A549 (cell line): ENCODE results near the gene CPAMD8. TPM values are rescaled to one million over a fixed set of nuclear protein-coding genes. Genes with fewer than 3 reads are reported as not detected.

Experiments
- ATAC-seq, 2 experiments: fragments of 200-7000 bp in 1 of 2; fragments of >200 bp in 1 of 2; cut with Nextera tagmentation in 1 of 2; cut with Tn5 transposase in 1 of 2; 3 replicates each; pipeline versions ENCODE4 v1.8.0 to v1.9.1; 2018 to 2020; ENCODE audit warnings: mild to moderate bottlenecking in 1 of 2, moderate library complexity in 1 of 2
- CTCF ChIA-PET: fragments of 300-600 bp; sonication (Branson Sonifier 250); formaldehyde crosslinking; extraction: SDS; loops from one replicate; lab custom pipeline; 2021; ENCODE audit warnings: antibody characterized with exemption, inconsistent platforms; lab: Yijun Ruan, JAX
- POLR2A ChIA-PET: fragments of 350-600 bp; formaldehyde crosslinking; extraction: SDS; loops from one replicate; lab custom pipeline; 2021; ENCODE audit warnings: antibody characterized with exemption, inconsistent platforms; lab: Yijun Ruan, JAX
- DNase-seq, 2 experiments: peaks; one replicate each; pipeline versions ENCODE4 v3.0.0 to v3.0.0-alpha.2; 2011 to 2016; ENCODE audit warnings: low read depth in 1 of 2, low spot score in 1 of 2
- FAIRE-seq: peaks from 2 replicates; lab custom pipeline; 2011; peaks lifted over from hg19 to GRCh38; lab: Jason Lieb, UNC
- H3K27ac ChIP-seq, 2 experiments: fragments of >200 bp; sonication (Bioruptor Twin); formaldehyde crosslinking; 3 replicates each; pipeline ENCODE4 v1.5.1; 2016 to 2017
- H3K4me1 ChIP-seq: fragments of >200 bp; sonication (Bioruptor Twin); formaldehyde crosslinking; 3 replicates; pipeline ENCODE4 v1.6.1; 2016
- H3K4me2 ChIP-seq: fragments of >200 bp; sonication (Bioruptor Twin); formaldehyde crosslinking; 3 replicates; pipeline ENCODE4 v1.6.1; 2016
- H3K4me3 ChIP-seq: fragments of >200 bp; sonication (Bioruptor Twin); formaldehyde crosslinking; 3 replicates; pipeline ENCODE4 v1.5.1; 2016
- H3K9me3 ChIP-seq: fragments of >200 bp; sonication (Bioruptor Twin); formaldehyde crosslinking; 3 replicates; pipeline ENCODE4 v1.6.1; 2016
- BCL3 ChIP-seq: fragments of >200 bp; sonication (Bioruptor Twin); formaldehyde crosslinking; IDR thresholded peaks from 3 replicates; pipeline ENCODE4 v1.6.1; 2016
- CEBPB ChIP-seq, 2 experiments: fragments of >200 bp in 1 of 2; sonication (Bioruptor Twin) in 1 of 2; formaldehyde crosslinking in 1 of 2; IDR thresholded peaks; 2 replicates each; pipeline ENCODE4 v1.6.1; 2012 to 2016
- E2F6 ChIP-seq: IDR thresholded peaks from 2 replicates; pipeline ENCODE4 v1.6.1; 2012; ENCODE audit warnings: low read depth, borderline replicate concordance
- EHF ChIP-seq: fragments of 250-450 bp; sonication (Bioruptor Pico); IDR thresholded peaks from 2 replicates; pipeline ENCODE4 v1.5.0; 2020; ENCODE audit warnings: mild to moderate bottlenecking
- ELK1 ChIP-seq: fragments of 150-350 bp; IDR thresholded peaks from 2 replicates; pipeline ENCODE4 v1.6.1; 2014; ENCODE audit warnings: low read depth, mild to moderate bottlenecking, low read length
- FOSL2 ChIP-seq, 2 experiments: fragments of 450-650 bp in 1 of 2; fragments of >200 bp in 1 of 2; sonication (Bioruptor Twin) in 1 of 2; formaldehyde crosslinking; IDR thresholded peaks; 2 replicates each; pipeline versions ENCODE4 v1.5.0 to v1.6.1; 2016 to 2020; ENCODE audit warnings: mild to moderate bottlenecking in 1 of 2, moderate library complexity in 1 of 2
- GATA3 ChIP-seq: IDR thresholded peaks from 2 replicates; pipeline ENCODE4 v1.6.1; 2012; ENCODE audit warnings: borderline replicate concordance
- HDAC2 ChIP-seq: fragments of 200-600 bp; sonication (generic); IDR thresholded peaks from 2 replicates; pipeline ENCODE4 v1.6.1; 2016
- HOXA7 ChIP-seq: fragments of 250-450 bp; sonication (Bioruptor Pico); IDR thresholded peaks from 2 replicates; pipeline ENCODE4 v1.5.0; 2020; ENCODE audit warnings: mild to moderate bottlenecking, moderate library complexity
- MAFK ChIP-seq: fragments of 450-650 bp; IDR thresholded peaks from 2 replicates; pipeline ENCODE4 v1.6.1; 2014; ENCODE audit not compliant: partially characterized antibody
- MAX ChIP-seq: IDR thresholded peaks from 2 replicates; pipeline ENCODE4 v1.6.1; 2012
- MAZ ChIP-seq: fragments of 150-350 bp; IDR thresholded peaks from 2 replicates; pipeline ENCODE4 v1.6.1; 2014; ENCODE audit warnings: antibody characterized with exemption, low read depth, low read length, borderline replicate concordance
- NPAS2 ChIP-seq: fragments of 250-450 bp; sonication (Bioruptor Pico); IDR thresholded peaks from 2 replicates; pipeline ENCODE4 v1.8.0; 2022; ENCODE audit warnings: mild to moderate bottlenecking, moderate library complexity, borderline replicate concordance
- NR3C1 ChIP-seq: fragments of >200 bp; sonication (Bioruptor Twin); formaldehyde crosslinking; IDR thresholded peaks from 3 replicates; pipeline ENCODE4 v1.6.1; 2017
- PHF8 ChIP-seq: fragments of 200-600 bp; sonication (generic); IDR thresholded peaks from 2 replicates; pipeline ENCODE4 v1.6.1; 2016; ENCODE audit warnings: low read depth, mild to moderate bottlenecking, antibody characterized with exemption, moderate library complexity, borderline replicate concordance
- POLR2A ChIP-seq: IDR thresholded peaks from 2 replicates; pipeline ENCODE4 v1.6.1; 2012; ENCODE audit warnings: mild to moderate bottlenecking, low read length
- POLR2AphosphoS2 ChIP-seq: conservative IDR thresholded peaks from 2 replicates; pipeline ENCODE4 v1.6.1; 2012; ENCODE audit warnings: low read length, improper control_type of control experiment, inconsistent platforms
- RCOR1 ChIP-seq: fragments of 150-350 bp; IDR thresholded peaks from 2 replicates; pipeline ENCODE4 v1.6.1; 2014; ENCODE audit warnings: antibody characterized with exemption, low read length, low read depth
- SMC3 ChIP-seq: fragments of >200 bp; sonication (Bioruptor Twin); formaldehyde crosslinking; IDR thresholded peaks from 3 replicates; pipeline ENCODE4 v1.6.1; 2018; ENCODE audit warnings: inconsistent platforms
- TFCP2L1 ChIP-seq: fragments of 250-450 bp; sonication (Bioruptor Pico); IDR thresholded peaks from 2 replicates; pipeline ENCODE4 v1.5.0; 2021; ENCODE audit warnings: mild to moderate bottlenecking
- USF2 ChIP-seq: fragments of 450-650 bp; IDR thresholded peaks from 2 replicates; pipeline ENCODE4 v1.6.1; 2014; ENCODE audit warnings: antibody characterized with exemption
- ZC3H11A ChIP-seq: fragments of 450-650 bp; IDR thresholded peaks from 2 replicates; pipeline ENCODE4 v1.6.1; 2014; ENCODE audit warnings: antibody characterized with exemption, mild to moderate bottlenecking
- ZSCAN20 ChIP-seq: fragments of 250-450 bp; sonication (Bioruptor Pico); IDR thresholded peaks from 2 replicates; pipeline ENCODE4 v1.8.0; 2022; ENCODE audit warnings: mild to moderate bottlenecking, moderate library complexity
- WGBS: methylation state at CpG from one replicate; pipeline ENCODE4 v1.1.6; 2017; ENCODE audit errors: missing lambda C conversion rate; 5-methylcytosine and 5-hydroxymethylcytosine counted together
- polyA plus RNA-seq, 4 experiments: library from polyadenylated mRNA; depleted of rRNA in 3 of 4; stranded (reverse); fragments of >200 nt; fragmentation: RNase III in 1 of 4; extraction: RNeasy Plus Mini Kit Qiagen cat#74134 plus additional on column Dnase treatment in 1 of 4; gene quantifications; 2 replicates in 3 of 4; 3 replicates in 1 of 4; pipeline ENCODE4 v1.2.3, GENCODE V29; 2011 to 2017

The CPAMD8 gene
- polyA plus RNA-seq, 2 of the 4 experiments (the other 2 are of a cell fraction), result 0.03 TPM; not detected in 1

- ATAC-seq (no peak; a peak in 1 of 6 replicates), FAIRE-seq (no peak), DNase-seq (no peak)
- no peak overlapping the region for H3K27ac ChIP-seq
- ChIA-PET POLR2A (no interaction called here), CTCF (no interaction called here)
- H3K4me3 ChIP-seq, result no peak overlapping the region
- WGBS, result 44% methylated on average over 15 of the region's 21 CpGs
- peaks cover 4% of the 10 kb centered on the region; the same call in 2 of the 3 replicates for H3K9me3 ChIP-seq
- H3K4me2 ChIP-seq, result no peak overlapping the region
- no peaks in the 10 kb centered on the region for H3K4me1 ChIP-seq
- TF ChIP-seq POLR2A, result no peak
- no peak for TF ChIP-seq MAZ
- TF ChIP-seq EHF (CRISPR knock-in tag), result no peak
- TF ChIP-seq RCOR1, result no peak
- no peak for TF ChIP-seq USF2
- no peak for TF ChIP-seq PHF8
- no peak for TF ChIP-seq NR3C1
- TF ChIP-seq E2F6, result no peak
- no peak for TF ChIP-seq HDAC2
- no peak for TF ChIP-seq MAFK
- no peak for TF ChIP-seq NPAS2
- TF ChIP-seq ZC3H11A, result no peak
Observed at GRCh38 chr19:16921766-16922591, 104.6 kb downstream of the CPAMD8 start.

GRCh38 chr19:16920816-16921529 is 105.6 kb downstream of the CPAMD8 start:
- FAIRE-seq, result no peak
- CTCF ChIA-PET, result interaction anchor here (1.3 kb wide), 1 partner anchor 149 kb away, joined by 4 read pairs; no protein-coding TSS in a partner anchor

More at GRCh38 chr19:16920816-16921529, 105.6 kb downstream of the CPAMD8 start:
- no peak for DNase-seq
- POLR2A ChIA-PET, result no interaction called here
- Histone ChIP-seq H3K27ac (no peak overlapping the region), H3K4me2 (no peak overlapping the region), H3K4me3 (no peak overlapping the region), H3K4me1 (no peaks in the 10 kb centered on the region), H3K9me3 (peaks cover 4% of the 10 kb centered on the region; the same call in 2 of the 3 replicates)
- TF ChIP-seq FOSL2 (IDR thresholded peaks at IDR 0.05), result no peak
- no peak for TF ChIP-seq FOSL2 (CRISPR knock-in tag; IDR thresholded peaks at IDR 0.05)
- no peak for TF ChIP-seq TFCP2L1 (CRISPR knock-in tag)
- no peak for TF ChIP-seq MAX
- TF ChIP-seq HOXA7 (CRISPR knock-in tag), result no peak
- TF ChIP-seq EHF (CRISPR knock-in tag), result no peak
- TF ChIP-seq SMC3, result no peak
- no peak for TF ChIP-seq CEBPB (IDR thresholded peaks at IDR 0.05)
- TF ChIP-seq ELK1, result no peak
- no peak for TF ChIP-seq E2F6
- TF ChIP-seq ZC3H11A, result no peak
- TF ChIP-seq RCOR1, result no peak
- TF ChIP-seq ZSCAN20 (CRISPR knock-in tag), result no peak
- no peak for TF ChIP-seq MAZ
- TF ChIP-seq BCL3, result no peak
- TF ChIP-seq POLR2AphosphoS2, result no peak
- TF ChIP-seq PHF8, result no peak
- no peak for TF ChIP-seq GATA3
- 21% methylated on average over 10 of the region's 12 CpGs for WGBS
- peak in 1 of 2 experiments; percentile 47; a peak in 1 of 6 replicates for ATAC-seq
